HepG2 (cell line): ENCODE measurements around the gene ZNF546. TPM values are rescaled to one million over a fixed set of nuclear protein-coding genes. Genes with fewer than 3 reads are reported as not detected.

ENCODE experiments used
- ATAC-seq: fragments of 200-7000 bp; cut with Tn5 transposase; 3 replicates; pipeline ENCODE4 v1.9.1; 2020; ENCODE audit warnings: mild to moderate bottlenecking, moderate library complexity
- BruUV-seq: library from RNA; stranded (reverse); fragments of 400-500 nt; replicated peaks from 2 replicates; lab custom pipeline; 2021; lab: Mats Ljungman, UMichigan
- CTCF ChIA-PET: fragments of 300-600 bp; formaldehyde crosslinking; extraction: SDS; loops from one replicate; lab custom pipeline; 2021; ENCODE audit warnings: low total read pairs, inconsistent platforms, low intra/inter-chr PET ratio; lab: Yijun Ruan, JAX
- POLR2A ChIA-PET: fragments of 350-600 bp; sonication (Branson Sonifier 250); formaldehyde crosslinking; loops from one replicate; lab custom pipeline; 2020; ENCODE audit warnings: antibody characterized with exemption, inconsistent platforms; lab: Yijun Ruan, JAX
- DNase-seq: peaks from one replicate; pipeline ENCODE4 v3.0.0-alpha.2; 2015; ENCODE audit warnings: low spot score
- FAIRE-seq: peaks from 3 replicates; lab custom pipeline; 2011; peaks lifted over from hg19 to GRCh38; lab: Jason Lieb, UNC
- H2AFZ ChIP-seq: one replicate; pipeline ENCODE4 v1.6.1; 2011; ENCODE audit warnings: low read length, inconsistent platforms
- H3K27ac ChIP-seq: fragments of 300-600 bp; 3 replicates; pipeline ENCODE4 v1.8.0; 2011; ENCODE audit warnings: mixed run types, mild to moderate bottlenecking, mixed read lengths, low read length, inconsistent platforms; ENCODE audit not compliant: insufficient read depth; ENCODE audit errors: extremely low read length
- H3K27me3 ChIP-seq, 2 experiments: fragments of 200-600 bp in 1 of 2; 2 replicates in 1 of 2; 3 replicates in 1 of 2; pipeline versions ENCODE4 v1.6.0 to v1.8.0; 2011; ENCODE audit warnings: low read length in 2 of 2, mild to moderate bottlenecking in 2 of 2, moderate library complexity in 2 of 2, inconsistent platforms in 1 of 2; ENCODE audit not compliant: insufficient read depth in 2 of 2, control insufficient read depth in 1 of 2
- H3K36me3 ChIP-seq, 2 experiments: fragments of 200-600 bp in 1 of 2; replicated peaks in 1 of 2; 2 replicates in 1 of 2; 3 replicates in 1 of 2; pipeline versions ENCODE4 v1.5.1 to v1.8.0; 2011; ENCODE audit warnings: low read length in 2 of 2, inconsistent platforms in 1 of 2; ENCODE audit not compliant: insufficient read depth in 2 of 2, control insufficient read depth in 1 of 2
- H3K4me1 ChIP-seq: 2 replicates; pipeline ENCODE4 v1.5.1; 2012; ENCODE audit warnings: low read length, inconsistent platforms; ENCODE audit not compliant: insufficient read depth
- H3K4me2 ChIP-seq: 2 replicates; pipeline ENCODE4 v1.6.0; 2011; ENCODE audit warnings: low read depth, low read length, inconsistent platforms
- H3K4me3 ChIP-seq, 3 experiments: fragments of 200-600 bp in 1 of 3; sonication (generic), shearing (Covaris generic) in 1 of 3; replicated peaks in 1 of 3; 2 replicates each; pipeline ENCODE4 v1.5.1; 2011 to 2016; ENCODE audit warnings: low read length in 3 of 3, inconsistent platforms in 2 of 3, low read depth in 2 of 3, mild to moderate bottlenecking in 2 of 3, control low read depth in 1 of 3, mixed read lengths in 1 of 3; ENCODE audit not compliant: insufficient read depth in 1 of 3
- H3K79me2 ChIP-seq: one replicate; pipeline ENCODE4 v1.6.1; 2011; ENCODE audit warnings: low read length, inconsistent platforms; ENCODE audit not compliant: insufficient read depth
- H3K9ac ChIP-seq: 2 replicates; pipeline ENCODE4 v1.6.0; 2011; ENCODE audit warnings: mild to moderate bottlenecking, low read depth, low read length, inconsistent platforms; ENCODE audit not compliant: insufficient read depth
- H3K9me3 ChIP-seq: 2 replicates; pipeline ENCODE4 v1.5.1; 2012; ENCODE audit warnings: mild to moderate bottlenecking, low read length
- H4K20me1 ChIP-seq: 2 replicates; pipeline ENCODE4 v1.6.0; 2011; ENCODE audit warnings: inconsistent platforms, mild to moderate bottlenecking, low read length, moderate library complexity; ENCODE audit not compliant: insufficient read depth
- FOXC1 ChIP-seq: sonication (generic); formaldehyde crosslinking; IDR thresholded peaks from 2 replicates; pipeline ENCODE4 v1.8.0; 2022; ENCODE audit warnings: mild to moderate bottlenecking, missing genetic modification reagents, borderline replicate concordance
- FOXO1 ChIP-seq: sonication (generic); formaldehyde crosslinking; IDR thresholded peaks from 2 replicates; pipeline ENCODE4 v1.4.0; 2020; ENCODE audit warnings: missing genetic modification reagents
- GATAD1 ChIP-seq: IDR thresholded peaks from 2 replicates; pipeline ENCODE4 v1.6.1; 2016; ENCODE audit warnings: missing genetic modification reagents, missing compliant biosample characterization
- KLF13 ChIP-seq: sonication (generic); formaldehyde crosslinking; IDR thresholded peaks from 2 replicates; pipeline ENCODE4 v1.4.0; 2020; ENCODE audit warnings: mild to moderate bottlenecking, missing genetic modification reagents
- KMT2B ChIP-seq: IDR thresholded peaks from 2 replicates; pipeline ENCODE4 v1.6.1; 2016; ENCODE audit warnings: missing genetic modification reagents, missing compliant biosample characterization
- MAF1 ChIP-seq: sonication (generic); formaldehyde crosslinking; IDR thresholded peaks from 2 replicates; pipeline ENCODE4 v1.5.0; 2020; ENCODE audit warnings: missing genetic modification reagents, borderline replicate concordance
- MEIS1 ChIP-seq: sonication (generic); formaldehyde crosslinking; IDR thresholded peaks from 2 replicates; pipeline ENCODE4 v1.9.0; 2021; ENCODE audit warnings: mild to moderate bottlenecking, missing genetic modification reagents, moderate library complexity, borderline replicate concordance
- REL ChIP-seq: sonication (generic); formaldehyde crosslinking; conservative IDR thresholded peaks from 2 replicates; pipeline ENCODE4 v1.8.0; 2022; ENCODE audit warnings: mild to moderate bottlenecking, missing genetic modification reagents, moderate library complexity
- SMYD3 ChIP-seq: sonication (generic); formaldehyde crosslinking; IDR thresholded peaks from 2 replicates; pipeline ENCODE4 v1.8.1; 2023; ENCODE audit warnings: mild to moderate bottlenecking, missing genetic modification reagents
- TFAP4 ChIP-seq: sonication (generic); IDR thresholded peaks from 2 replicates; pipeline ENCODE4 v1.6.1; 2016; ENCODE audit warnings: low read depth, borderline replicate concordance
- ZNF350 ChIP-seq: sonication (generic); formaldehyde crosslinking; IDR thresholded peaks from 2 replicates; pipeline ENCODE4 v1.4.0; 2020; ENCODE audit warnings: mild to moderate bottlenecking, low read depth, missing genetic modification reagents, borderline replicate concordance
- ZNF660 ChIP-seq: sonication (generic); formaldehyde crosslinking; IDR thresholded peaks from 2 replicates; pipeline ENCODE4 v1.5.1; 2020; ENCODE audit warnings: mild to moderate bottlenecking, low read depth, missing genetic modification reagents, borderline replicate concordance
- ZNF691 ChIP-seq: sonication (generic); formaldehyde crosslinking; IDR thresholded peaks from 2 replicates; pipeline ENCODE4 v1.4.0; 2020; ENCODE audit warnings: missing genetic modification reagents, low read depth, mild to moderate bottlenecking, borderline replicate concordance
- WGBS: methylation state at CpG from one replicate; pipeline ENCODE4 v1.1.6; 2017; ENCODE audit warnings: low lambda C conversion rate; 5-methylcytosine and 5-hydroxymethylcytosine counted together
- in situ Hi-C: cut with HindIII; loops from 2 replicates; pipeline ENCODE4 v1.10.0; 2017; ENCODE audit warnings: low pct_unique_long_range_greater_than_20kb; ENCODE audit not compliant: extremely low pct_ligation_motif_present
- intact Hi-C: fragments of 100-400 bp; cut with micrococcal nuclease; formaldehyde crosslinking; loops from one replicate; pipeline ENCODE4 v1.10.0; 2022; ENCODE audit not compliant: unreplicated experiment
- polyA plus RNA-seq, 8 experiments: library from polyadenylated mRNA; depleted of rRNA in 3 of 8; stranded (reverse) in 7 of 8; unstranded in 1 of 8; fragments of >200 nt; fragmentation: Illumina TruSeq in 4 of 8; extraction: Trizol in 4 of 8; gene quantifications; 2 replicates each; pipeline versions ENCODE4 v1.2.1 to v1.2.3, GENCODE V29; 2011 to 2016; ENCODE audit warnings: low read depth in 4 of 8, missing spikeins in 1 of 8, mixed read lengths in 1 of 8; ENCODE audit not compliant: insufficient read depth in 1 of 8
- total RNA-seq, 5 experiments: library from RNA; depleted of rRNA; stranded (reverse); fragments of >200 nt; fragmentation: Illumina TruSeq; extraction: Trizol; gene quantifications; 2 replicates each; pipeline ENCODE4 v1.2.3, GENCODE V29; 2016; ENCODE audit warnings: low read depth in 1 of 5

Gene ZNF546
- total and polyA plus RNA-seq, 2 of the 13 experiments (the other 11 are each of a cell fraction or from before 2014, with no cell fraction given) = 2.2 to 4.1 TPM

GRCh38 chr19:40055049-40055448 is 58.2 kb downstream of the ZNF546 start:
- peaks cover 58% of the 10 kb centered on the region for H3K79me2 ChIP-seq
- no peaks in the 10 kb centered on the region; a peak in 1 of 5 replicates for H3K27me3 ChIP-seq
- intact Hi-C loops (loop anchor here (2.0 to 5.0 kb wide), 2 partner anchors 37 to 58 kb away; partner anchors contain the start of genes ZNF546 and ZNF780A), in situ Hi-C loops (no loop called here)
- H3K9me3 ChIP-seq = peaks cover 17% of the 10 kb centered on the region
- ChIA-PET CTCF (no interaction called here), POLR2A (interaction anchor here (0.9 to 3.2 kb wide), 3 partner anchors 30 to 84 kb away, joined by 4 to 15 read pairs (median 4); partner anchors contain the start of genes PSMC4 and ZNF780A)
- peaks cover 2 to 4% of the 10 kb centered on the region in 2 experiments; a peak in 2 of 5 replicates for H3K36me3 ChIP-seq
- FAIRE-seq (no peak), ATAC-seq (no peak), DNase-seq (no peak)
- H3K9ac ChIP-seq = peak overlapping the region; percentile 85
- peak overlapping the region; percentile 79 for H3K4me2 ChIP-seq
- H3K4me3 ChIP-seq = peak overlapping the region; percentile 80 to 90 (median 84)
- H3K27ac ChIP-seq = peak overlapping the region; percentile 65
- TF ChIP-seq TFAP4 = no peak
- peaks cover 43% of the 10 kb centered on the region for H3K4me1 ChIP-seq
- H4K20me1 ChIP-seq = peaks cover 3% of the 10 kb centered on the region; the same call in 1 of the 2 replicates
- BruUV-seq = no TSS peak
- H2AFZ ChIP-seq = no peak overlapping the region
- 34% methylated on average over 10 of the region's 10 CpGs for WGBS

GRCh38 chr19:40055832-40056504 is 59.1 kb downstream of the ZNF546 start, which contains the start of gene ZNF780B:
Gene ZNF780B, minus strand, starts transcription at chr19:40056231. Its CDS starts 5,899 bp downstream, at chr19:40050332.
- Histone ChIP-seq H3K9me3 (peaks cover 19% of the 10 kb centered on the region), H3K36me3 (no peaks in the 10 kb centered on the region), H3K4me3 (peak within 1 kb of the TSS; percentile 80 to 90 (median 84)), H3K27me3 (no peaks in the 10 kb centered on the region; a peak in 1 of 5 replicates), H3K9ac (peak within 1 kb of the TSS; percentile 85), H3K4me1 (peaks cover 43% of the 10 kb centered on the region), H3K4me2 (peak within 1 kb of the TSS; percentile 79), H3K79me2 (peaks cover 49% of the 10 kb centered on the region), H3K27ac (peak within 1 kb of the TSS; percentile 65), H2AFZ (peak within 1 kb of the TSS; percentile 92), H4K20me1 (peaks cover 3% of the 10 kb centered on the region; the same call in 1 of the 2 replicates)
- WGBS = under 1% methylated on average over 35 of the region's 41 CpGs
- in situ Hi-C loops (no loop called here), intact Hi-C loops (loop anchor here (2.0 to 5.0 kb wide), 2 partner anchors 36 to 59 kb away; partner anchors contain the start of genes ZNF546 and ZNF780A)
- FAIRE-seq (peak; percentile 95), ATAC-seq (peak; percentile 98), DNase-seq (peak; percentile 68)
- POLR2A ChIA-PET = interaction anchor here (0.9 to 3.2 kb wide), 4 partner anchors 29 to 86 kb away, joined by 4 to 15 read pairs (median 4); partner anchors contain the start of genes PSMC4 and ZNF780A
- CTCF ChIA-PET = no interaction called here
- no TSS peak for BruUV-seq
- TF ChIP-seq GATAD1 (CRISPR knock-in tag) (peak; percentile 86), KLF13 (CRISPR knock-in tag) (no peak; the same call in 1 of the 2 replicates), SMYD3 (CRISPR knock-in tag) (0 out of 2 replicates have a peak, but pooled peaks have one; percentile 24), MEIS1 (CRISPR knock-in tag) (peak; percentile 49; the same call in 1 of the 2 replicates), KMT2B (peak; percentile 94), FOXO1 (no peak), ZNF350 (CRISPR knock-in tag) (peak; percentile 60; the same call in 1 of the 2 replicates), MAF1 (no peak), FOXC1 (CRISPR knock-in tag) (no peak), ZNF691 (CRISPR knock-in tag) (peak; percentile 83; the same call in 1 of the 2 replicates), ZNF660 (CRISPR knock-in tag) (no peak), REL (CRISPR knock-in tag) (no peak)
